DMS53 (cell line): Measurements from ENCODE around the gene CASP10.

Experiments used
- DNase-seq: peaks from one replicate; lab custom pipeline; 2025; lab: John Stamatoyannopoulos, UW

Gene CASP10

DNA sequence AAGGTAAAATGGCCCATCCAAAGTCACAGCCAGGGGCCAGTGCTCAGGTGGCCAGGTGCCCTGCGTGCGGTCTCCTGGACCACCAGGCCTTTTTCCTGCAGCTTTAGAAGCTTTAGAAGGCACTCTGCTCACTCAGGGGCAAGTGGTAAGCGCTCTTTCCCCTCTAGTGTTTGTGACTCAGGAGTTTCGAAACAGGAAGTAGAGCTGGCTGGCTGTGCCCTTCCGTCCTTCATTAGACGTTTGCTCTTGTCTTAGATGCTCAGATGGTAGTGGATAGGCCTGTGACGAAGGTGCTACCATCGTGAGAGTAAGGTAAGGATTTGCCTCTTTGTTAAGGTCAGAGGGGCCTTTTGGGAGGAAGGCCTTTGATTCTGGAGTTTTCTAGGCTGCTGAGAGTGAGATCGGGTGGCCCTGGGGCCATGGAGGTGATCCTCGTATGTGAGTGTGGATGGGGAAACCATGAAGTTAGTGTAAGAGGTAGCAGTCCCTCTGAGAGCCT lies 77.4 kb downstream of the CASP10 start, which contains the start of gene CASP8:
TSS of gene CASP8 (plus strand) at position 235 of the 499 bp plus-strand sequence. CDS start 5,951 bp downstream, outside the sequence.
- peak; percentile 14 for DNase-seq

DNA sequence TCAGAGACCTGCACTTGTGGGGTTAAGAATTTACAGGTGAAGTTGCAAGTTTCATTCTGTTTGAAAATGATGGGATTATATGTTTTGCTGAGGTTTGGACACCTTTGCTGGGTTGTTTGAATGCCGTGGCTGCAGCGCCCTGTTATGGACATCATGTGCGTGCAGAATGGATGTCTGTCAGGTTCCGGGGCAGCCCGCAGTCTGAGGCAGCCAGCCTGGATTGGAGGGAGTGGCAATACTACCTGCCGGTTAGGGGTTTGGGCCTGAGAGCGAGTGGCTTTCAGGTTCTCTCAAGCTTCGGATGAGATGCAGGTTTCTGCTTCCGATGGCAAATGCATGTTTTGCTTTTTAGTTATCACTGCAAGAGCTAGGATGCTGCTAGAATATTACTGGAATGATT lies 78.5 kb downstream of the CASP10 start:
- DNase-seq = no peak

DNA sequence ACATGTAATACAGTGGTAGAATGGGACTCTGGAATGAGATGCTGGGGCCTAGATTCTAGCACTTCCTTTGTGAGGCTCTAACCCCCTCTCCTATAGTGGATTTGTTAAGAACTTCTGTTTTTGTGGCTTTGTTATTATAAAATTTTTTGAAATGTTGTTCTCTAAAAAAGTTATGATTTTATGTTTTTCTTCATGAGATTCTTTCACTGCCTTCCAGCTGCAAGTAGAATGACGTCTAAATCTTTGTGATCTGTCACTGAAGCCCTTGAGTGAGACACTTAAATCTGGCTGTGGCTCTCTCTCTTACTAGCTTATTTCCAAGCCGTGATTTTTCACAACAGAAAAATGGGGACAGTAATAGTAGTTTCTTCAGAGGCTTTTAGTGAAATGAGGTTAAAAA lies 79.0 kb downstream of the CASP10 start:
- DNase-seq = no peak

DNA sequence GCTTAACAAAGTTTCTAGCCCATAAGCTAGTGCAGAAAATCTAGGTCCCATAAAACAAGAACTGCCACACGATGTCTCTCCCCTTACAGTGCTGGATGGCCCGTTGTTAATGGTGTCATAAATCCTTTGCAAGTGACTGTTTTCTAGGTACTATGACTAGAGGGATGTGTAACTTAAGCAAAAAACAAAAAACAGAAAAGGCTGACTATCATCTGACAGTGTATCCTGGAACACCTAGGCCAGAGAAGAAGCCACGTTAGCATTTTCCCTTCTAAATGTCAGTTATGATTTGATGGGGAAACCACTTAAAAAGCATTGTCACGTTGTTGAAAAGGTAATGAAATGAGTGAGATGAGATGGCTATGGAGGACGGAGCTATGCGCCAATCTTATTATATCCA lies 79.8 kb downstream of the CASP10 start:
- no peak for DNase-seq

DNA sequence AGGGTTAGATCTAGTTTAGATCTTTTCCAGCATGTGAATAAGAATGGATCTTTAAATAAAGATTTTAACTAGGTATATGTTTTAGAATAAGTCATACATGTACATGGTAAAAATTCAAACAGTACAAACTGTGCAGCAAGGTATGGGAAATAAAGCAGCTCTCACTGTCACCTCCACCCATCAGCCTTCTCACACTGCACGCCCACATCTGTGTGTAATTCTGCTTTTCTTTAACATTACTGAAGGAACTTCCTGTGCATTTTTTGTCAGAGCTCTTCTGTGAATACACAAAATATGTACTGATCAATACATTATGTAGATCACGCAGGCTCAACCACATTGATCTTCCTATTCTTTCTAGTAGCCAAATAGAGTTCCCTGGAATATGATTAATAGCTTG lies 80.8 kb downstream of the CASP10 start:
- no peak for DNase-seq

DNA sequence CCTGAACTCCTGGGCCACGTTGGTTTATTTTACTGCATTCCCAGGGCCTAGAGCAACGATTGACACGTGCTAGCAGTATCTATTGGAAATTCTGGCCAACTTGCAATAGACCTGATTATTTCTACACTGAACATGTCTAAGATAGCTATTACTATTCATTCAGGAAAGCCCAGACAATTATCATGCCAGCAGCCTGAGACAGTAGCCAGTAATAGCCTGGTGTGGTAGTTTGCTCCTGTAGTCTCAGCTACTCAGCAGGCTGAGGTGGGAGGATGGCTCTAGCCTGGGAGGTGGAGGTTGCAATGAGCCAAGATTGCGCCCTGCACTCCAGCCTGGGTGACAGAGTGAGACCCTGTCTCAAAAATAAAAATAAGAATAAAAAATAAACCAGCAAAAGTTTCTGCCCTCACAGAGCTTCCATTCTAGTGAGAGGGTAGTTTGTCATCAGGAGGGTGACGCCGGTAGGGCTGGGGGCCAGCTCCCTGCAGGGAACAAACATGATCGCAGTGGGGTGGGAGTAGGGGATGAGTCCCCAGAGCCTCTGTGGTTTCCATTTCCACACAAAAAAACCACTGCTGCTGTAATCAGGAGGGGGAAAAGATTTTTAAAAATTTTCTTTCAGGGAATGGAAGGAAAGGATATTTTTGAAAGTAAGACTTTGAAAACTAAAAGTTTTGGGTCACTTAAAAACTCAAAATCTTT lies 81.7 kb downstream of the CASP10 start:
- no peak for DNase-seq

DNA sequence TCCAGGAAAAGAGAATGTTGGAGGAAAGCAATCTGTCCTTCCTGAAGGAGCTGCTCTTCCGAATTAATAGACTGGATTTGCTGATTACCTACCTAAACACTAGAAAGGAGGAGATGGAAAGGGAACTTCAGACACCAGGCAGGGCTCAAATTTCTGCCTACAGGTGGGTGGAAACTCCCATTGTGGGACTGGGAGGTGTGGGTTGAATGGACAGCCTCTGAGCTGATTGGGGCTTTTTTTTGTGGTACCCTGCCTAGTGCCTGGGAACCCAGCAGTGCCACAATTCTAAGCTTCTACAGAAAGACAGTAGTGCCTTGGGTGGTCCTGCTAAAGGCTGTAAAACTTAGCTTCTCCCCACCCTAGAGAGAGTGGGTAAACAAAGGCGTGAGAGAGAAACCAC lies 83.7 kb downstream of the CASP10 start:
- DNase-seq = no peak

DNA sequence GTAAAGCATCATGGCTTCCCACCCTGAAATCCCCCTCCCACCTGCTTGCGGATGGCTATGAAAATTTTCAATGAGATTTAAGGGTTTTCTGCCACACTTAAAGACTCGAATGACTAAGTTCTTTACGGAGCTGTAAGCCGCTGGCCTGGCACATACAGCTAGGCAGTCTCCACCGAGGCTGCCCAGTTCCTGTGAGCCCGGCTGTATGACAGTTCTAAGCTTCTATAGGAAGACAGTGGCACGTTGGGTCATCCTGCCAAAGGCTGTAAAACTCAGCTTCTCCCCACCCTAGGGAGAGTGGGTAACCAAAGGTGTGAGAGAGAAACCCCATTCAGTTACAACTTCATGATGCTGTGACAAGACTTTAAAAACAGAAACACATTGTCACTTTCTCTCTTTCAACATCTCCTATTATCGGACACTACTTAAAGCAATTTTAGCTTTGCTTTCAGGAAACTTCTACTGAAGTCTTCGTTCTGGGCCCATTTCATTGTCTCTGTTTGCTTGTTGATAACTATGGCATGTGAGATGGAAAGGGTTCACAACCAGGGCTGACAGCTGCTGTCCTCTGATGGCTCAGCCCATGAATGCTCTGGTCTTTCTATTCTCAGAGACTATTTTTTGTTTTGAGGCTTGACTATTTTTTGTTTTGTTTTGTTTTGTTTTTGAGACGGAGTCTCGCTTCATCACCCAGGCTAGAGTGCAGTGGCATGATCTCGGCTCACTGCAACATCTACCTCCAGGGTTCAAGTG lies 84.5 kb downstream of the CASP10 start:
- no peak for DNase-seq

DNA sequence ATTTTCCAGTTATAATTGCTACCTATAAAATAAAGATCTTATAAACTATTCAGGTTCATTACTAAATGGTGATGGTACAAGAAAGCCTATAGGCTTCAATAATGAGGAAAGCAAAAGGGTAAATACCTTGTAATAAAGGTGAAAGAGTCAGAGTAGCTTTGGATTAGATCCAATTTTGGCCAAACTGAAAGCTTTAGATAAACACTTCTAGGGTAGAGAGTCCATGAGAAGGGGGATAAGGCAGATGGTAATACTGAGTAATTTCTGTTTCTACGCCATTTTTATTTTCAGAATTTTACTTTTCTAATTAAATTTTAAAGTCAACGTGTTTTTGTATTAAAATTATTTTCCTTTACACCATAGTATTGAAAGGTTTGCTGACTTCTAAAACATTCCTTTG lies 86.8 kb downstream of the CASP10 start:
- peak; percentile 81 for DNase-seq

DNA sequence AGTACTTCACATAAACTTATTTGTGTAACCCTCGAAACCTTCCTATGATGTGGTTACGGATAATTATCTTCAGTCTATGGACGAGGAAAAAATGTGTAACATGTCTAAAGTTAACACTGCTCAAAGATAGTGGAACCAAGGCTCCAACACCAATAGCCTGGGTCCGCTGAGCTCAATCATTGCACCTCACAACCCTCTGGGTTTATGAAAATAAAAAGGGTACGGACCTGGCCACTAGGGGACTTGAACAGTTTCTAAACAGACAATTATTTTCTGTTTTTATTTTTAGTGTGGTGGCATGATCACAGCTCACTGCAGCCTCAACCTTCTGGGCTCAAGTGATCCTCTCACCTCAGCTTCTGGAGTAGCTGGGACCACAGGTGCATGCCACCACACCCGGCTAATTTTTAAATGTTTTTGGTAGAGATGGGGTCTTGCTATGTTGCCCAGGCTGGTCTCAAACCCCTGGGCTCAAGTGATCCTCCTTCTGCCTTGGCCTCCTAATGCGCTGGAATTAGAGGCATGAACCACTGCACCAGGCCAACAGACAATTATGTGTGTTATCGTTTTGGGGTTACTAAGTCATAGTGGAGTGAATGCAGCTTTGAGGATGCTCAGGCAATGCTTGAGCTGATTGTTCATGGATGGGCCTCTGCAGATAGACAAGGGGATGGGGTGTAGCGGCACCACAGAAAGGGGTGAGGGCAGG lies 87.5 kb downstream of the CASP10 start:
- DNase-seq = peak; percentile 39

DNA sequence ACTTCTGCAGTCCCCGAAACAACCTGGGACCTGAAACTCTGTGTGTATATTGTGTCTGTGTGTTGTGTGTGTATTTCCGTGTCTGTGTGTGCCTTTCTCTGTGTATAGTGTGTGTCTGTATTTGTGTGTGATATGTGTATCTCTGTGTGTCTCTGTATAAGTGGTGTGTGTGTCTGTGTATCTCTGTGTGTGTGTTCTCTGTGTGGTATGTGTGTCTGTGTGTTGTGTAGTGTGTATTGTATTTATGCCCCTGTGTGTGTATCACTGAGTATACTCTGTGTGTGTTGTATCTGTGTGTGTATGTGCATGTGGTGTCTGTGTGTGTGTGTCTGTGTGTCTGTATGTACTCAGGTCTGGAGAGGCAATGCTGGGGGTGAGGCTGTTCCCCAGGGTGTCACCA lies 89.0 kb downstream of the CASP10 start:
- DNase-seq = no peak

DNA sequence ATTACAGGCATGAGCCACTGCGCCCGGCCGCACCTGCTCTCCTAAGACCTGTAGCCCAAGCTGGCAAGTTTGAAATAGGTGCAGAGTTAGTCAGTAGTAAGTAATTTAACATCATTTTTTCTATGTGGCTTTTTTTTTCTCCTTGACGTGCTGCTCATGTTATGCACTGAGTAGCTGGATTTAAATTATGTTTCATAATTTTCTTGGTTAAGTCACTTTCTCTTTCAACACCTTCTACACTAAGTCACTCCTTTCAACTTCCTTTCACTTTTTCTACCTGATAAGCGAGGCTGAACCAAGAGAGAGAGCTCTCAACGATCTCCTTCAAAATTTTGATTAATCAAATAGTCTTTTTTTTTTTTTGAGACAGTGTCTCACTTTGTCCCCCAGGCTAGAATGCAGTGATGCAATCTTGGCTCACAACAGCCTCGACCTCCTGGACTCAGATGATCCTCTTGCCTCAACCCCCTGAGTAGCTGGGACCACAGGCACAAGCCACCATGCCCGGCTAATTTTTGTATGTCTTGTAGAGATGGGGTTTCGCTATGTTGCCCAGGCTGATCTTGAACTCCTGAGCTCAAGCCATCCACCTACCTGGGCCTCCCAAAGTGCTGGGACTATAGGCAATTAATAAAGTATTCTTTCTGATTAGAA lies 90.5 kb downstream of the CASP10 start:
- no peak for DNase-seq

DNA sequence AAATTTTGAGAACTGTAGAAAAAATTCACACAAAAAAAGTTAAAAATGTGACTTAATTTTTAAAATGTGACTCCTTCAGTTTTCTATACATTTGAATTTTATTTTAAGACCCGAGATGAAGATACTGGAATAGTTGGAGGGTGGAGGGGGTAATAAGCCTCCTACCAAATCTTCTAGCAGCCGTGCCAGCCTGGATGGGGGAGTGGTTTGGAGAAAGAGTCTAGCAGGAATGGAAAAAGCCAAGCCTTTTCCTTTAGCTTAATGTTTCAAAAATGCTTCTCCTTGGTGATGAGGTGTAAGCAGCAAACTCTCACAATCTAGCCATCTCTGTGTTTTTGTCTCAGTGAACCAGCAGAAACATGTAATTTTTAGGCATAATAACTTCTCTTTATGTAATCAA lies 92.1 kb downstream of the CASP10 start:
- DNase-seq = no peak

DNA sequence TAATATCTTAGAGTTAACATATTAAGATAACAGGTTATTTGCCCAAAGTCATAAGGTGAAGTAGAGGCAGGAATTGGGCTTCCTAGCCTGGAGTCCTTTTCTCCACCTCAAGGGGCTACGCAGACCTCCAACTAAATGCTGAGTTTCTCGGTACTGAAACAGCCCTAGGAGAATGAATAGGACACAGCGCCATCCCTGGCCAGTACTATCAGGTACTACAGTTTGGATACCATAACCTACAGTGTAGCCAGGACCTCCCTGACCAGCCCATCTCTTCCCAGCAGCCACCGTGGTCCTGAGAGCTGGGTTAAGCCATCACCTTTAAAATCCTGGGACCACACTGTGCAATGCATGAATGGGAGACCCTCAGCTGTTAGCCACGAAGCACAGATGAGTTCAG lies 93.0 kb downstream of the CASP10 start:
- no peak for DNase-seq

DNA sequence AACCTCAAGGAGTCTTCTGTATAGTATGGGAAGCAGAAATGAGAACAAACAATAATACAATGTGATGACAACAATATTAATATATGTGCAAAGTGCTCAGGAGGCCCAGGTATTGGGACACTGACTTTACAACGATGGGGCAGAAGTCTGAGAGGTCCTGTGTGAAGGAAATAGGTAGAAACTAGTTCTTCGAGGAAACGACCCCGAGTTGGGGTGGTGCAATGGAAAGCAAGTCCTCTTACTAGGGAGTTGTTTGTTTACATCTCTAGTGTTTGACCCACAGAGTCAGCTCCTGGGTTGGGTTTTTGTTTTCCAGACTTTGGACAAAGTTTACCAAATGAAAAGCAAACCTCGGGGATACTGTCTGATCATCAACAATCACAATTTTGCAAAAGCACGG lies 93.6 kb downstream of the CASP10 start:
- no peak for DNase-seq
